ENCODE data around the gene TPRG1.
A peak's percentile ranks its signal among the peaks of the same experiment; 100 is the strongest.

TPRG1 gene, protein sequence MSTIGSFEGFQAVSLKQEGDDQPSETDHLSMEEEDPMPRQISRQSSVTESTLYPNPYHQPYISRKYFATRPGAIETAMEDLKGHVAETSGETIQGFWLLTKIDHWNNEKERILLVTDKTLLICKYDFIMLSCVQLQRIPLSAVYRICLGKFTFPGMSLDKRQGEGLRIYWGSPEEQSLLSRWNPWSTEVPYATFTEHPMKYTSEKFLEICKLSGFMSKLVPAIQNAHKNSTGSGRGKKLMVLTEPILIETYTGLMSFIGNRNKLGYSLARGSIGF

DNA sequence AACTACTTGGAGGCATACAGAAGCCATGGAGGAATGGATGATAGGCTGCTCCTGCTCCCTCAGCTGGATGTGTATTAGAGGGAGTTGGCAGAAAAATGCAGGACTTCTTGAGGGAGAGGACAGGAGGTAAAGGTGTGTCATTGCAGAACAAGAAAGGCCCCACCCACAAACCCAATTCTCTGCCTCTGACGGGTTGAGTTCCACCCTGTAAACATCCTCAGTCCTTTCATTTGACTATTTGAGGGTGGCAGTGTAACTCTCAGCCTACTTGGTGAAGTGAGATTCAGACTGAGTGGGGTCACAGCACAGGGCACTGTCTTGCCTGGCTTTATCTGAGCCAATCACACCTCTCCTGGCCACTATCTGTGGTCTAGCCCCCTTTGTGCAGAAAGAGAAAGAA is at the start of gene TPRG1:
TPRG1 (plus strand) TSS at position 265 of the 400 bp plus-strand sequence. CDS start 35,414 bp downstream, outside the sequence.
- no peak for FAIRE-seq

DNA sequence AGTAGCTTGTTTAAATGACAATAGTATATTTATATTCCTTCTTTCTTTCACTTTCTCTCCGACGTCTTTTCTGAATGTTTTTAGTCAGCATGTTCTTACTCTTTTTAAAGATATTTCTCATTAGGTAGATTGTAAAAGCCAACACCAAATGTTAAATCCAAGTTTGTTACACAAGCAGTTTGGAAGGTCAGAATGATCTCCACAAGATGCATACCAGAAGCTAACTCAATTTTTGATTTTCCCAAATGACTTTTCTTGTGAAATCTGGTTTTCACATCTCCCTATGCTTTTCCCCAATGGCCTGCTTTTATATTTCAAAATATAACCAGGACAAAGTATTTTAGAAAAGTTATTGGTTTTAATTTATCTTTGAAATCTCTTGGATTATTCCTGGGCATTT is 49.7 kb upstream of the TPRG1 start:
- FAIRE-seq = peak; percentile 94

DNA sequence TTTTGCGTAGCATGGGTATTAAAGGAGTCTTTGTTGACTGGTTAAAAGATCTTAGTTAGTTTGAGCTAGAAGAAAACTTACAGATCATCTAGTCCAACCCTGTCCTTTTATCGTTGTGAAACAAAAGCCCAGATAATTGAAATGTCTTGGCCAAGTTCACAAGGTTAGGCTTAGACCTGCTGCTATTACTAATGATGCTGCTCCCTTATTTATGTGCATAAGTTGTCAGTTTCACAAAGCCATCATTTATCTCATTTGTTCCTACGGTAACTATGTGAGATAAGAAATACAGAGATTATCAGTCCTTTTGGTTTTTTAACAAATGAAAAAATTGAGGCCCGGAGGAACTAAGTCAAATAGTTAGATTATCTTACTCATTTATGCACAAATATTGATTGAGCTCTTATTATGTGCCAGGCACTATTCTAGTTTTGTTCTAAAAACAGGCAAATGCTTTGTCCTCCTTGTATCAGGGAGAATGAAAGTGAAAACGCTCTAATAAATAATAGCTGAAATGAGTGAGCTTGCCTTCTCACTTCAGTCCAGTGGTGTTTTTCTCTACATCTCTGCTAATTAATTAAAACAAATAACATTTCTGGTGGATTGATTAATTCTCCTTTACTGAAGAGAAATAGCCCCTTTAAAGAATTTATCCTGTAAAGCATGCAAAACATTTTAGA is 49.1 kb upstream of the TPRG1 start:
- no peak for FAIRE-seq

GRCh38 chr3:189123595-189124387 is 48.0 kb upstream of the TPRG1 start:
- no peak for FAIRE-seq

DNA sequence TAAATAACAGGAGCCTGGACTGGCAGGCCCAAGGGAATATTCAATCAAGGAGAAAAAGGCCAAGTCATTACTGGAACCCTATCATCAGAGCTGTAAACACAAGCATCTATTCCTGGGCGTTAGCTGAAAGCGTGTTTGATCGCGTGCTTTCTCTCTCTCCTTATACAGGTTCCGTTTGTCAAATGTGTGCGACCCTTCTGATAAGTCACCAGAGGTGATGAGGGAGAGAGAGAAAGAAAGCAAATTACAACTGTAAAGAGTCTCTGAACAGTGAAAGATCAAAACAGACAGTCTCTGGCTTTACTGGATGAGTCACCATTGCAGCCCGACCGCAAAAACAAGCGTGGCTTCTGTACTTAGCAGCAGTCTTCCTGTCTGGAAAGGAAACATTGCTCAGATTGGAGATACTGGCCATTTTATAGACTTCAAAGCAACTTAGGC is 39.5 kb upstream of the TPRG1 start:
- no peak for FAIRE-seq

DNA sequence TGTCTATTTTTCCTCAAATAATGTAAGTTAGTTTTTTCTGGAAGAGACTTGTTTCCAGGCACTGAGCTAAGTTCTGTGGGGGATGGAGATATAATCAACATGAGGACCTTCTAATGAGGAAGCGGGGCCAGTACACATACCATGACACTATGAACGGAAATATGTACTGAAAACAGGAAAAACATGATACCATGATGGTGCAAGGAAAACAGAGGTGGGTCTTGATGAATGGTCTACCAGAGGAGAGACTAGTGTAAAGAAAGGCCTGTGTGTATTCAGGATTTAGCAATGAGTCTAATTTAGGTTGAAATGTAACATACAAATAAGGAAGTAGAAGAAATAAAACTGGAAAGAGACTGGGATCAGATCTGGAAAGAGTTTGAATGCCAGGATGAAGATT is 38.9 kb upstream of the TPRG1 start:
- FAIRE-seq = no peak

DNA sequence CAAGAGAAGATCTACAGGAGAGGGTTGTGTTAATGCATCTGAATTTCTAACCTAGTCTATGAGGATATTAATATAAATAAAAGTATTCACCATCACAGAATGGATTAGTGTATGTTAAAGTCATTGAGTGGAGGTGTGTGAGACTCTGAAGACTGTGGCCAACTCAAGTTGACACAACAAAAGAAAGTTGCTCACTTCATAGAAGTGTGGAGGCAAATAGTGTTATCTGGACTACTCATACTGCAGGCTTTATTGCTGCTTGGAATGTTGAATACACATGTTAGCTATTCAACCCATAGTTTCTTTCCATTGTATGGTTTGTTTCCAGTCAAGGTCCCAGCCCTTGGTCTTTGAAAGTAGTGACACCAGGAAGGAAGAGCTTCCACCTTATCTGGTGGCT is 38.0 kb upstream of the TPRG1 start:
- FAIRE-seq = no peak

DNA sequence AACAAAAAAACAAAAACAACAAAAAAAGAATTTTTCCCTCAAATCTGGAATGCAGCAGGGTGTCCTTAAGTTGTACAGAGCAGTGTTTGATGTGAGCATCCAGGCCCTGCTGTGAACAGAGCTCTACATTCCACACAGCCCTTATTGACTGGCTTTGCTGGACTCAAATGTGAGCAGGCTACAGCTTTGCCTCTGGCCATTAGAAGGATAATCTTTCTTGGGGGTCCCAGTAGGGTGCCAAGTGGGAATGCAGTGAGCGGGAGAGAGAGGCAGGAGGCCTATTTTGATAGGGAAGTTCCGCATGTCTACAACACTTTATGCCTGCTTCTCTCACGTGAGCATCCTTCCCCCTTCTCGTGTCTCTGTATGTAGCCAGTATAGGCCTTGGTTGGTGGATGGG is 34.4 kb upstream of the TPRG1 start:
- no peak for FAIRE-seq

DNA sequence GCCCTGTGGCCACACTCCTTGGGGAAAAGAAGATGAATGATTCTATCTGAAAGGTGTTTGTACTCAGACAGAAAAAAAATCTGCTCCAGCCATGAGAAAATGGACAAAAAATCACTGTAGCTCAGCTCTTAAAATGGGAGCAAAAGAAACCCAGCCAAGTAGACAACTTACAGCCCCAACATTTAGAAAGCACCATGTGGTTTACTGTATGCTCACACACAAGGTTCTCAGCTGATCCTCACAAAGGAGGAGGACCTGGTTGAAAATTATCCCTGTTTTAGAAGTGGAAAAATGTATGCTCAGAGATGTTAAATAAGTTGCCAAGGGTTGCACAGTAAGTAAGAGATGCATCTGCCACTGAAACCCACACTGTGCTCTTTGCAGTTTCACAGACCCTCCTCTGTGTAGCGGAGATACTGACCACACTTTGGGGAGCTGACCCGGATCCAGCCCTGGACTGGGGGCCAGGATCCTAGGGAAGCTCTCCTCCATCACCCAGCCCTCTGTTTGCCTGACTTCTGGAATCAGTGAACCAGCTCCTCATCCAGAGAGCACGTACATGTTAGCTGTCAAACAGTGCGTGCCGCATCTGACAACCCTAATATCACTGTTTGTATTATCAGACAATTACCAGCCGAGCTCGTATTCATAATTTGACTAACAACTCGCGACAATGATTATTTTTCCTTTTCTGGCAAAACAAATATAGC is 32.7 kb upstream of the TPRG1 start:
- FAIRE-seq = no peak

GRCh38 chr3:189139611-189139940 is 32.2 kb upstream of the TPRG1 start:
- FAIRE-seq = no peak

- no peak for FAIRE-seq
Measured at GRCh38 chr3:189142527-189142926, 29.2 kb upstream of the TPRG1 start.

DNA sequence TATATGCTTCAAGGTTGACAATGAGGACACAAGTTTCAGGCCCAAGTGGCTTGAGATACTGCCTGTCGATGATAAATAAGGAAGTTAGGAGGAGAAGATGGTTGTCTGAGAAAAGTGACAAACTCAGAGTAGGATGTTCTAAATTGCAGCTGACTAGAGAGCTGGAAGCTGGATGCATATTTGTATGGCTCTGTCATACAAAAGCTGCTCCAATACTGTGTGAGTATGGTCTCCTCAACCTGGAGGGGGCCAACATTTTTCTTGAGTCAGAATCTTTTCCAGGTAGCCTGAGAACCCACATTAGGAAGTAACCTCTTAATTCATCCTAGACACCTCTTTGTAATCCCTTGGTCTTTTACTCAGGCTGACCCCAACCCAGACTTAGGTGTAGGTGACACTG is 28.4 kb upstream of the TPRG1 start:
- no peak for FAIRE-seq

GRCh38 chr3:189143771-189144170 is 28.0 kb upstream of the TPRG1 start:
- FAIRE-seq = no peak

DNA sequence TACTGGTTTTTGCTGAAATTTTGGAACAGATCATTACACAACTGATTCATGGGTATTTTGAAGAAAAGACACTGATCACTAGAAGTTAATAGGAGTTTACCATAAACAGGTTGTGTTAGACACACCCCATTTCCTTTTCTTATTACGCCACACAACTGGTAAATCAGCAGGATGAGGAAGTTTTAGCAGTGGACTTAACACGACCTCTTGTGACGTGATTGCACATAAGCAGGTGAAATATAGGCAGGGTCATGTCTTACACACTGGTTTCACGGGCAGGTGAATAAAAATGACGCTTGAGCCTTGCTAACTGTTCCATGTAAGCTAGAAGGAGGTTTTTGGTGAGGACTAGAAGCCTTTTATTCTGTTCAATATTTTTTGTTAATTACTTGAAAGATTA is 27.1 kb upstream of the TPRG1 start:
- no peak for FAIRE-seq

GRCh38 chr3:189146848-189147247 is 24.9 kb upstream of the TPRG1 start:
- FAIRE-seq = no peak

- FAIRE-seq = peak; percentile 87
Measured at GRCh38 chr3:189148081-189148507, 23.7 kb upstream of the TPRG1 start.

DNA sequence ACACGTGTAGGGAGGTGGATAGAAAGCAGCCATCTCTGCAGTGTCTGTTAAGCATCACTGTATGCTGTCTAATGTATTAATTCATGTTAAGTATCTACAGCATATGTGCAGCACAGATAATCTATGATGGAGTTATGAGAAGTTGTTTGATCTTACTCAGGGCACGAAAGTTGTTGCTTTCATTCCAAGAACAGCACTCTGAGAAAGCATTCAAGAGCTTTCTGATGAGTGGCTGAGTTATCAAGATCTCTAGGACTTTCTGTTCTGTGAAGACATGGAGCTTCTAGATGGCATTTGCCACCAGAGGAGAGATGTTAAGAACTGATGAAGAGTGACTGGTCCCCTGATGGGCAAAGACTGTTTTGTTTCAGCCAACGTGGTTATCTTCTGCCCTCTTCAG is 22.6 kb upstream of the TPRG1 start:
- FAIRE-seq = no peak

DNA sequence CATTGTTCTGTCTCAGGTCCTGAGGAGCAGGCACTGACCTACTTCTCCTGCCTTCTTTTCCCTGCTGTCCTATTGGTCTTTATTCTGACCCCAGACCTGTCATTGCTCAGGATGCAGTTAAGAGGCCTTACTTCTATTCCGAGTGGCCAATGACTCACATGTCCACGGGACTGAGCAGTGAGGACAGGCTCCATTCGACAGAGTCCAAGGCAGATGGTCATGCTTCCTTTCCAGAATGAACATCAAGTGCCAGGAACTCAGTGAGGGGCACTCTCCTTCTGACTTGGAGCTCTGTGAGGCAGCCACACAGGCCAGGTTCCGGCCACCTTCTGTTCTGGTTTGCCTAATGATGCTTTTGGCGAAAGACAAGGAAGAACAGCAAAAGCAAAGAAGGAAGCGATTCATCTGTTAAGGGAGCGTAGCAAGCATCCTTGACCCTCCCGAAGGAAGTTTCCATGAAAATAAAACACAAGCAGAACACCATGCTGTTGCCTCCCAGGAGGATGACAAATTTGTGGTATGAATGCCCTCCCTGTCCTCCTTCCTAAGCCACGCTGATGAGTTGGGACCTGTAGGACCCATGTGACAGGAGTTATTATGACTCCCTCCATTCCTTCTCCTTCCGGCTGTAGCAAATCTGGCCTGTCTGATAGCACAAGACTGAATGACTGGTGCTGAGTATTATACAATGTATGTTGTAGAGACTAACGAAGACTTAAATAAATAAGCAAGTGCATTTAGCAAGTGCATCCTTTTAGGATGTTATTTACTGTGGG is 14.4 kb upstream of the TPRG1 start:
- no peak for FAIRE-seq

DNA sequence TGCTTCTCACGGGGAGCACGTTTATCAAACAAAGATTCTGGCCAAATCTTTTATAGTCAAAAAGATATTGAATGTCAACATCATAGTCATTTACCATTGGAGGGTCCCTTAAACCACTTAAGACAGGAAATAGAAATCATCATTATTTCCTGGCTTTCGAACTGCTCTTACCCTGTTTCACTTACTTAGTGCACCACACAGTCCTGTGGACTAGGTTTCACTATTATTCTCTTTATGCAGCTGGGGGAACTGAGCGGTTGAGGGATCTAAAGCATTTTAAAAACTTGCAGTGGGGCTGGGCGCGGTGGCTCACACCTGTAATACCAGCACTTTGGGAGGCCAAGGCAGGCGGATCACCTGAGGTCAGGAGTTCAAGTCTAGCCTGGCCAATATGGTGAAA is 13.7 kb upstream of the TPRG1 start:
- FAIRE-seq = no peak

DNA sequence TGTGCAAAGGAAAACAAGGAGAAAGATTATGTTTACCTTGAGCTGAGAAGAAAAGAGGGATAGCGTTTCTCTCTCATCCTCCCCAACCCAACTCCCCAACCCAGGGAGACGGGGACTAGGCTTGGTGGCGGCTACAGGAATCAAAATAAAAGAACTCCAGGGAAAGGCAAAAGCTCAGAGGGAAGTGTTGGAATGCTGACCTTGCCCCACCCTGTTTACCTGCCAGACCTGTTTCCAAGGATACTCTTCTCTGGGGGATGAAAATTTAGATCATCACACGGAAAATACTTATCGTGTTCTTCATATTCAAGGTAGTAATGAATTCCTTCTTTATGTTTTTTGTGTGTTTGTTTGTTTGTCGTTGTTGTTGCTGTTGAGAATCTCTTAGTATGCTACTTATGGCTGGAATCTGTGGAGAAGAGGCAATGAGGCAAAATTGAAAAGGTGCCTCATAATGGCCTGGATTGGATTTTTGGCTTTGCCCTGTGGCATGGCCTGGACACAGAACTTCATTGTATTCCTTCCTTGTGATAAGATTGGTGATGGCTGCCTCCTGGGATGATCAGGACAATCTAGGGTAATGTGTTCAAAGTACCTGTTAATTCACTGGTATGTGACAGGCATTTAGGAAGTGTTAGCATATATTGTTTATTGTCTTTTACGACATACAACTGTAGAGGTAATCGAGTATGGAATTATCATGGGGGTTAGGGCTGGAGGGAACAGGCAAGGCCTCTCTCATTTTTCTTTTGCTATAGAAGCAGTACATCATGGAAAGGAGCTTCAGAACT is 11.1 kb upstream of the TPRG1 start:
- no peak for FAIRE-seq

DNA sequence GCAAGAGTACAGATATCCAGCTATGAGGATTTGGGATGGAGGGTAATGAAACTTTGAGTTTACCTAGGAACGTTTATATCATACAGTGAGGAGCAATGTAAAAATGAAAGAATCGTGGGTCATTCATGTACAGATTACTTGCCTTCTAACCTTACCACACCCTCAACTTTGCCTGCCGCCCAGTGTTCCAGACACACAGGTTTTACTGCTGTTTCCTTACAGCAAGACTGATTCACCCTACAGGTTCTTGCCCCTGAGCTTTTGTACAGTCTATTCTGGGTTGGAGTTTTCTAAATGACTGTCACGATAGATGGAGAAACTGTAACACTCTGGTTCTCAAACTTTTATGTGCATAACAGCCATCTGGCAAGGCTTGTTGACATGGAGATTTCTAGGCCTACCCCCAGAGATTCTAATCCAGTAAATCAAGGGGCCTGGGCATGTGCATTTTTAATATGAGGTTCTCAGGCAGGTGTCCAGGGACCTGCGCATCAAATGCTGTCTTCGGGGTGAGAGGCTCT is 6.6 kb upstream of the TPRG1 start:
- no peak for FAIRE-seq
